Vagina (tissue), 2 donors: ENCODE results near the gene CEP104.

Experiments used
- POLR2A ChIP-seq, 2 donors: fragments of 450-650 bp; IDR thresholded peaks; one replicate each; pipeline ENCODE4 v1.6.1; 2017; ENCODE audit warnings: antibody characterized with exemption in 2 of 2, mild to moderate bottlenecking in 2 of 2, moderate library complexity in 2 of 2
- TF ChIP-seq, protein P1 (sequence below), 3 experiments: fragments of 450-650 bp in 2 of 3; fragments of 200-600 bp in 1 of 3; sonication (generic) in 1 of 3; IDR thresholded peaks; one replicate each; pipeline ENCODE4 v1.5.1; 2017 to 2019; ENCODE audit warnings: antibody characterized with exemption in 3 of 3, mild to moderate bottlenecking in 2 of 3, moderate library complexity in 2 of 3

DNA sequence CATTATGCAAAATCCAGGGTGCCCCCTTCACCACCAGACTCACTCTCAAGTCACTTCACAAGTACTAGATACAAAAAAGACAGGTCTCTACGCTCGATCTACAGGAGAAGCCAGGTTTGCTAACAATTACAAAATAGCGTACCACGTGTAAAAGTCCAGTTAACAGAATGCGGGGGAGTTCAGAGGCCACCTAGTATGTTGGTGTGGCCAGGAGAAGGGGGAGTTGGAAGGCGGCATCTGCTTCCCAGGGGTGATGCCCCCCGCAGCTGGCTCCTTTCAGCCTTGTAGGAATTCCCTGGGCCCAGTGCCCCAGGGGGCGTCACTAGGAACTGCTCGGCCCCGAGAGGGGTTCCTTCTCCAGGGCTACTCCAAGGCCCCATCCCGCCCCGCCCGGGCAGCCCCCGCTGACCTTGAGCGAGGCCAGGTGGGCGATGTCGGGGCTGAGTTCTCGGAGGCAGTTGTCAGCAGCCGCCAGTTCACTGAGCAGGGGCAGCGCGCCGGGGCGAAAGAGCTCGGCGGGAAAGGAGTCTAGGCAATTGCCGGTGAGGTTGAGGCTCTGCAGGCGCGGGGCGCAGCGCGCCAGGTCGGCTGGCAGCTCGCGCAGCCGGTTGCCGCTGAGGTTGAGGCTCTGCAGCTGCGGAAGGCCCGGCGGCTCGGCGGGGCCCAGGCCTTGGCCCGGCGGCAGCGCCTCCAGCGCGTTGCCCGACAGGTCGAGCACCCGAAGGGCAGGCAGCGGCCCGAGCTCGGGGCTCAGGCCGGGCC, 61.4 kb downstream of the CEP104 start:
- TF ChIP-seq, protein P1, sequence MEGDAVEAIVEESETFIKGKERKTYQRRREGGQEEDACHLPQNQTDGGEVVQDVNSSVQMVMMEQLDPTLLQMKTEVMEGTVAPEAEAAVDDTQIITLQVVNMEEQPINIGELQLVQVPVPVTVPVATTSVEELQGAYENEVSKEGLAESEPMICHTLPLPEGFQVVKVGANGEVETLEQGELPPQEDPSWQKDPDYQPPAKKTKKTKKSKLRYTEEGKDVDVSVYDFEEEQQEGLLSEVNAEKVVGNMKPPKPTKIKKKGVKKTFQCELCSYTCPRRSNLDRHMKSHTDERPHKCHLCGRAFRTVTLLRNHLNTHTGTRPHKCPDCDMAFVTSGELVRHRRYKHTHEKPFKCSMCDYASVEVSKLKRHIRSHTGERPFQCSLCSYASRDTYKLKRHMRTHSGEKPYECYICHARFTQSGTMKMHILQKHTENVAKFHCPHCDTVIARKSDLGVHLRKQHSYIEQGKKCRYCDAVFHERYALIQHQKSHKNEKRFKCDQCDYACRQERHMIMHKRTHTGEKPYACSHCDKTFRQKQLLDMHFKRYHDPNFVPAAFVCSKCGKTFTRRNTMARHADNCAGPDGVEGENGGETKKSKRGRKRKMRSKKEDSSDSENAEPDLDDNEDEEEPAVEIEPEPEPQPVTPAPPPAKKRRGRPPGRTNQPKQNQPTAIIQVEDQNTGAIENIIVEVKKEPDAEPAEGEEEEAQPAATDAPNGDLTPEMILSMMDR (IDR thresholded peaks at IDR 0.05) = no peak
- TF ChIP-seq POLR2A (IDR thresholded peaks at IDR 0.05) = no peak
